Endothelial cell of umbilical vein (primary cell): ENCODE measurements around the gene JSRP1. TPM values are rescaled to one million over a fixed set of nuclear protein-coding genes. Genes with fewer than 3 reads are reported as not detected.

Source experiments
- BruUV-seq: library from RNA; stranded (reverse); fragments of 400-500 nt; replicated peaks from 2 replicates; lab custom pipeline; 2021; lab: Mats Ljungman, UMichigan
- CTCF ChIA-PET: fragments of 300-600, 350-600 bp; sonication (Branson Sonifier 250); formaldehyde crosslinking; loops from one replicate; lab custom pipeline; 2021; ENCODE audit warnings: antibody characterized with exemption, inconsistent platforms; lab: Charles Lee
- POLR2A ChIA-PET: fragments of 300-600, 350-600 bp; sonication (Branson Sonifier 250); formaldehyde crosslinking; loops from one replicate; lab custom pipeline; 2021; ENCODE audit warnings: antibody characterized with exemption, inconsistent platforms; lab: Charles Lee
- DNase-seq: peaks from one replicate; pipeline ENCODE4 v3.0.0-alpha.2; 2011; ENCODE audit warnings: low read depth, low spot score
- FAIRE-seq: peaks from 2 replicates; lab custom pipeline; 2011; peaks lifted over from hg19 to GRCh38; lab: Jason Lieb, UNC
- H2AFZ ChIP-seq: 2 replicates; pipeline ENCODE4 v1.6.0; 2012; ENCODE audit warnings: low read depth, low read length, control low read depth, inconsistent platforms
- H3K27ac ChIP-seq: 2 replicates; pipeline ENCODE4 v1.5.1; 2011; ENCODE audit warnings: low read depth, mild to moderate bottlenecking, control low read depth, low read length, moderate library complexity; ENCODE audit not compliant: insufficient read depth
- H3K27me3 ChIP-seq, 2 experiments: 2 replicates each; pipeline versions ENCODE4 v1.6.0 to v1.6.1; 2011; ENCODE audit warnings: low read length in 2 of 2, mixed read lengths in 1 of 2; ENCODE audit not compliant: control insufficient read depth in 2 of 2, insufficient read depth in 2 of 2
- H3K36me3 ChIP-seq, 2 experiments: 2 replicates in 1 of 2; 3 replicates in 1 of 2; pipeline ENCODE4 v1.5.1; 2011; ENCODE audit warnings: low read length in 2 of 2, mild to moderate bottlenecking in 1 of 2, moderate library complexity in 1 of 2; ENCODE audit not compliant: control insufficient read depth in 2 of 2, insufficient read depth in 2 of 2; ENCODE audit errors: extremely low read depth in 1 of 2
- H3K4me1 ChIP-seq: 3 replicates; pipeline ENCODE4 v1.5.1; 2011; ENCODE audit warnings: mild to moderate bottlenecking, low read length; ENCODE audit not compliant: control insufficient read depth, insufficient read depth; ENCODE audit errors: extremely low read depth
- H3K4me2 ChIP-seq: 2 replicates; pipeline ENCODE4 v1.6.1; 2011; ENCODE audit warnings: low read length, control low read depth, mixed read lengths; ENCODE audit not compliant: insufficient read depth
- H3K4me3 ChIP-seq, 3 experiments: fragments of 200-600 bp in 1 of 3; sonication (generic), shearing (Covaris generic) in 1 of 3; replicated peaks in 1 of 3; 2 replicates each; pipeline ENCODE4 v1.5.1; 2011 to 2016; ENCODE audit warnings: control low read depth in 3 of 3, low read length in 3 of 3, mild to moderate bottlenecking in 2 of 3, inconsistent platforms in 1 of 3, low read depth in 1 of 3, moderate library complexity in 1 of 3; ENCODE audit not compliant: insufficient read depth in 1 of 3
- H3K79me2 ChIP-seq: 2 replicates; pipeline ENCODE4 v1.6.0; 2012; ENCODE audit warnings: low read length, inconsistent platforms; ENCODE audit not compliant: control insufficient read depth, insufficient read depth
- H3K9ac ChIP-seq: replicated peaks from 2 replicates; pipeline ENCODE3; 2011; ENCODE audit warnings: low read length, control low read depth; ENCODE audit not compliant: insufficient read depth; ENCODE audit errors: extremely low read depth
- H3K9me1 ChIP-seq: replicated peaks from 3 replicates; pipeline ENCODE4 v1.6.0; 2011; ENCODE audit warnings: mild to moderate bottlenecking, low read length; ENCODE audit not compliant: control insufficient read depth, insufficient read depth; ENCODE audit errors: extremely low read depth
- H3K9me3 ChIP-seq: replicated peaks from 2 replicates; pipeline ENCODE4 v1.5.1; 2012; ENCODE audit warnings: low read length, inconsistent platforms; ENCODE audit not compliant: control insufficient read depth, insufficient read depth
- H4K20me1 ChIP-seq: replicated peaks from 2 replicates; pipeline ENCODE3; 2011; ENCODE audit warnings: mild to moderate bottlenecking, low read length; ENCODE audit not compliant: control insufficient read depth, insufficient read depth; ENCODE audit errors: extremely low read depth
- EZH2 ChIP-seq: IDR thresholded peaks from 2 replicates; pipeline ENCODE4 v1.6.1; 2012; ENCODE audit warnings: borderline replicate concordance, low read depth, mild to moderate bottlenecking, moderate library complexity, low read length, inconsistent platforms; ENCODE audit not compliant: severe bottlenecking
- FOS ChIP-seq: IDR thresholded peaks from 2 replicates; pipeline ENCODE4 v1.6.1; 2011; ENCODE audit warnings: mild to moderate bottlenecking, low read length, moderate library complexity, borderline replicate concordance; ENCODE audit not compliant: insufficient read depth
- GATA2 ChIP-seq: IDR thresholded peaks from 2 replicates; pipeline ENCODE4 v1.7.0; 2011; ENCODE audit warnings: low read depth, mild to moderate bottlenecking, moderate library complexity, mixed read lengths, low read length; ENCODE audit not compliant: insufficient read length, insufficient read depth
- JUN ChIP-seq: IDR thresholded peaks from 2 replicates; pipeline ENCODE4 v1.6.1; 2011; ENCODE audit warnings: borderline replicate concordance, low read depth; ENCODE audit not compliant: insufficient read length, insufficient read depth
- MYC ChIP-seq: IDR thresholded peaks from one replicate; pipeline ENCODE4 v1.6.1; 2011; ENCODE audit warnings: mild to moderate bottlenecking, low read depth, low read length
- POLR2A ChIP-seq: IDR thresholded peaks from 2 replicates; pipeline ENCODE4 v1.6.1; 2012; ENCODE audit warnings: low read depth, mild to moderate bottlenecking, control low read depth, low read length
- POLR2AphosphoS5 ChIP-seq: IDR thresholded peaks from 2 replicates; pipeline ENCODE4 v1.6.1; 2012; ENCODE audit warnings: low read depth, mild to moderate bottlenecking, control low read depth, low read length, moderate library complexity; ENCODE audit not compliant: insufficient read depth
- dilution Hi-C: fragments of 300-500 bp; cut with MboI; formaldehyde crosslinking; loops from one replicate; pipeline ENCODE4 v1.15.0; 2019; ENCODE audit warnings: low sequenced_read_pairs; ENCODE audit not compliant: extremely low pct_ligation_motif_present
- intact Hi-C: fragments of 100-400 bp; cut with micrococcal nuclease; formaldehyde crosslinking; loops from one replicate; pipeline ENCODE4 v1.10.0; 2022
- polyA plus RNA-seq, 4 experiments: library from polyadenylated mRNA; depleted of rRNA in 3 of 4; stranded (reverse) in 3 of 4; unstranded in 1 of 4; fragments of >200 nt; gene quantifications; 2 replicates each; pipeline versions ENCODE4 v1.2.1 to v1.2.3, GENCODE V29; 2011 to 2012; ENCODE audit warnings: missing spikeins in 1 of 4
- total RNA-seq: library from RNA; stranded (reverse); gene quantifications from 2 replicates; pipeline ENCODE4 v1.2.3, GENCODE V29; 2021
- TF ChIP-seq, protein P1 (sequence below), 2 donors: IDR thresholded peaks; 1 replicate in 1 of 2; 2 replicates in 1 of 2; pipeline ENCODE4 v1.5.1; 2011; ENCODE audit warnings: low read length in 2 of 2, mild to moderate bottlenecking in 2 of 2, moderate library complexity in 2 of 2, control low read depth in 1 of 2, inconsistent platforms in 1 of 2, low read depth in 1 of 2; ENCODE audit not compliant: insufficient read depth in 1 of 2; ENCODE audit errors: extremely low read depth in 1 of 2
- TF ChIP-seq, protein P2 (sequence below): IDR thresholded peaks from 2 replicates; pipeline ENCODE4 v1.6.1; 2011; ENCODE audit not compliant: insufficient read depth, insufficient read length

Gene JSRP1
- total and polyA plus RNA-seq, 2 donors (not counting 3 experiments of a cell fraction or from before 2014, with no cell fraction given) = not detected

DNA sequence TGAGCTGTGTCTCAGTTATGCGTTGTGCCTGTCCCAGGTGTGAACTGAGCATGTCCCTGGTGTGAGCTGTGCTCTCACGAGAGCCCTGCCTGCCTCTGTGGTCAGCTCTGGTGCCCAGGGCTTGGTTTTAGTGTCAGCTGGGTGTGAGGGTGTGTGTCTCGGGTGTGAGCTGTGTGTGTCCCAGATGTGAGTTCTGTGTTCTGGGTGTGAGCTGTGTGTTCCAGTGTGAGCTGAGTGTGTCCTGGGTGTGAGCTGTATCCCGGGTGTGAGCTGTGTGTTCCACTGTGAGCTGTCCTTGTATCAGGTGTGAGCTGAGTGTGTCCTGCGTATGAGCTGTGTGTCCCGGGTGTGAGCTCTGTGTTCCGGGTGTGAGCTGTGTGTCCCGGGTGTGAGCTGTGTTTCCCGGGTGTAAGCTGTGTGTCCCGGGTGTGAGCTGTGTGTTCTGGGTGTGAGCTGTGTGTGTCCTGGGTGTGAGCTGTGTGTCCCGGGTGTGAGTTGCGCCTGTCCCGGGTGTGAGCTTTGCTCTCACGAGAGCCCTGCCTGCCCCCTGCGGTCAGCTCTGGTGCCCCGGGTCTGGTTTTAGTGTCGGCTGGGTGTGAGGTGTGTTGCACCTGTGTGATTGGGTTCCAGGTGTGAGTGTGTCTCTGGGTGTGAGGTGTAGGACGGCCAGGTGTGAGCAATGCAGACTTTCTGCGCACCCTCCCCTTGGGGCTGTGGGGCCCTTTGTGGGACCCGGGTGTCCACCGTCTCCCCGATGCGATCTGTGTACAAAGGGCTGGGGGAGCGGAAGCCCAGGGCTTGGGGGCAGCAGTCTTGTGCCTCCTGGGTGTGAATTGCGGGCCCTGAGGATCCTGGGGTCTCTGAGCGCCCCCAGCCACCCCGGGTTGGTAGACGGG, 32.8 kb upstream of the JSRP1 start:
- H3K27me3 ChIP-seq = peaks cover 39 to 42% of the 10 kb centered on the region in 2 experiments
- CTCF ChIA-PET = interaction anchor here (1.2 to 2.9 kb wide), 3 partner anchors 14 to 28 kb away, joined by 5 to 14 read pairs (median 6); no protein-coding TSS in a partner anchor
- POLR2A ChIA-PET = no interaction called here

More for the DNA sequence above, 32.8 kb upstream of the JSRP1 start:
- TF ChIP-seq EZH2 (no peak), POLR2A (no peak), POLR2AphosphoS5 (no peak), JUN (no peak), FOS (no peak), GATA2 (no peak), MYC (no peak)
- TF ChIP-seq, protein P1, sequence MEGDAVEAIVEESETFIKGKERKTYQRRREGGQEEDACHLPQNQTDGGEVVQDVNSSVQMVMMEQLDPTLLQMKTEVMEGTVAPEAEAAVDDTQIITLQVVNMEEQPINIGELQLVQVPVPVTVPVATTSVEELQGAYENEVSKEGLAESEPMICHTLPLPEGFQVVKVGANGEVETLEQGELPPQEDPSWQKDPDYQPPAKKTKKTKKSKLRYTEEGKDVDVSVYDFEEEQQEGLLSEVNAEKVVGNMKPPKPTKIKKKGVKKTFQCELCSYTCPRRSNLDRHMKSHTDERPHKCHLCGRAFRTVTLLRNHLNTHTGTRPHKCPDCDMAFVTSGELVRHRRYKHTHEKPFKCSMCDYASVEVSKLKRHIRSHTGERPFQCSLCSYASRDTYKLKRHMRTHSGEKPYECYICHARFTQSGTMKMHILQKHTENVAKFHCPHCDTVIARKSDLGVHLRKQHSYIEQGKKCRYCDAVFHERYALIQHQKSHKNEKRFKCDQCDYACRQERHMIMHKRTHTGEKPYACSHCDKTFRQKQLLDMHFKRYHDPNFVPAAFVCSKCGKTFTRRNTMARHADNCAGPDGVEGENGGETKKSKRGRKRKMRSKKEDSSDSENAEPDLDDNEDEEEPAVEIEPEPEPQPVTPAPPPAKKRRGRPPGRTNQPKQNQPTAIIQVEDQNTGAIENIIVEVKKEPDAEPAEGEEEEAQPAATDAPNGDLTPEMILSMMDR (IDR thresholded peaks at IDR 0.05; ENCODE audit: extremely low read depth in 1 of 2, insufficient read depth in 1 of 2, low read depth in 1 of 2, low read length in 2 of 2) = no peak
- TF ChIP-seq, protein P2, sequence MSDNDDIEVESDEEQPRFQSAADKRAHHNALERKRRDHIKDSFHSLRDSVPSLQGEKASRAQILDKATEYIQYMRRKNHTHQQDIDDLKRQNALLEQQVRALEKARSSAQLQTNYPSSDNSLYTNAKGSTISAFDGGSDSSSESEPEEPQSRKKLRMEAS = no peak
- Histone ChIP-seq H3K27ac (no peak overlapping the region), H2AFZ (no peak overlapping the region), H3K9me1 (no peaks in the 10 kb centered on the region), H3K9me3 (no peaks in the 10 kb centered on the region), H3K79me2 (no peaks in the 10 kb centered on the region), H3K4me3 (no peak overlapping the region), H3K9ac (no peak overlapping the region), H3K4me2 (no peak overlapping the region), H3K36me3 (no peaks in the 10 kb centered on the region), H4K20me1 (no peaks in the 10 kb centered on the region), H3K4me1 (peaks cover 5% of the 10 kb centered on the region)
- DNase-seq (no peak), FAIRE-seq (no peak)
- no TSS peak for BruUV-seq
- dilution Hi-C loops = no loop called here
- intact Hi-C loops = loop anchor here (5.0 kb wide), 1 partner anchor 38 kb away; the partner anchor contains the start of genes LSM7 and SPPL2B
